K562 (cell line): ENCODE data around the gene TRAF1. TPM values are rescaled to one million over a fixed set of nuclear protein-coding genes. Genes with fewer than 3 reads are reported as not detected.
A peak's percentile ranks its signal among the peaks of the same experiment; 100 is the strongest.

ENCODE experiments used
- CBFB ChIP-seq: sonication (generic); formaldehyde crosslinking; IDR thresholded peaks from 2 replicates; pipeline ENCODE4 v1.4.0; 2020; ENCODE audit warnings: mild to moderate bottlenecking, missing genetic modification reagents
- CBX2 ChIP-seq: fragments of 200-600 bp; sonication (generic); IDR thresholded peaks from one replicate; pipeline ENCODE4 v1.6.1; 2012; ENCODE audit warnings: mild to moderate bottlenecking, low read length, inconsistent platforms; ENCODE audit not compliant: insufficient read depth, poor library complexity, severe bottlenecking
- NFE2L1 ChIP-seq: fragments of 450-650 bp; IDR thresholded peaks from 2 replicates; pipeline ENCODE4 v1.6.1; 2016; ENCODE audit warnings: missing genetic modification characterization, low read depth, mild to moderate bottlenecking, missing compliant biosample characterization, moderate library complexity, borderline replicate concordance
- POLR2H ChIP-seq: IDR thresholded peaks from 2 replicates; pipeline ENCODE4 v1.6.1; 2016; ENCODE audit warnings: missing genetic modification characterization, low read depth, mild to moderate bottlenecking, control low read depth, missing compliant biosample characterization, moderate library complexity
- RFX5 ChIP-seq: IDR thresholded peaks from 2 replicates; pipeline ENCODE4 v1.6.1; 2011; ENCODE audit warnings: low read depth, mild to moderate bottlenecking, improper control_type of control experiment, low read length
- SMAD2 ChIP-seq: fragments of 150-350 bp; IDR thresholded peaks from 2 replicates; pipeline ENCODE4 v1.6.1; 2014; ENCODE audit warnings: low read depth, mild to moderate bottlenecking, low read length
- TRIM28 ChIP-seq: fragments of 450-650 bp; IDR thresholded peaks from 2 replicates; pipeline ENCODE4 v1.6.1; 2017
- U2AF2 ChIP-seq: fragments of 200-400 bp; formaldehyde crosslinking; optimal IDR thresholded peaks from 2 replicates; pipeline ENCODE3; 2017; ENCODE audit warnings: low read depth, mild to moderate bottlenecking, low read length
- ZNF699 ChIP-seq: fragments of 250-450 bp; sonication (Bioruptor Pico); IDR thresholded peaks from 2 replicates; pipeline ENCODE4 v1.8.0; 2021; ENCODE audit warnings: mild to moderate bottlenecking, moderate library complexity; ENCODE audit not compliant: insufficient replicate concordance
- ZNF766 ChIP-seq: fragments of 200-800 bp; sonication (Bioruptor generic); conservative IDR thresholded peaks from 2 replicates; pipeline ENCODE4 v1.6.1; 2016; ENCODE audit warnings: missing genetic modification characterization, missing compliant biosample characterization
- polyA plus RNA-seq, 8 experiments: library from polyadenylated mRNA; depleted of rRNA in 4 of 8; stranded (reverse) in 5 of 8; unstranded in 3 of 8; fragments of >200 nt; fragmentation: Nextera tagmentation in 2 of 8; fragmentation: Illumina TruSeq in 1 of 8; extraction: Ambion mirVana in 2 of 8; extraction: Trizol in 1 of 8; gene quantifications; 2 replicates each; pipeline versions ENCODE4 v1.2.1 to v1.2.3, GENCODE V29; 2011 to 2014; ENCODE audit warnings: inconsistent platforms in 1 of 8, missing spikeins in 1 of 8
- total RNA-seq, 7 experiments: library from RNA; depleted of rRNA in 6 of 7; stranded (reverse); fragments of >200 nt in 6 of 7; fragmentation: Illumina TruSeq in 2 of 7; extraction: Trizol in 2 of 7; gene quantifications; 2 replicates each; pipeline versions ENCODE4 v1.2.1 to v1.2.3, GENCODE V29; 2011 to 2021; ENCODE audit warnings: low replicate concordance in 1 of 7
- TF ChIP-seq, protein P1 (sequence below): fragments of 250-450 bp; sonication (Bioruptor Pico); IDR thresholded peaks from 2 replicates; pipeline ENCODE4 v1.8.0; 2021; ENCODE audit warnings: moderate library complexity, mild to moderate bottlenecking, inconsistent platforms
- TF ChIP-seq, protein P2 (sequence below): fragments of 450-650 bp; IDR thresholded peaks from 2 replicates; pipeline ENCODE4 v1.6.1; 2016; ENCODE audit warnings: low read depth, mild to moderate bottlenecking, moderate library complexity
- TF ChIP-seq, protein P3 (sequence below): fragments of 450-650 bp; formaldehyde crosslinking; IDR thresholded peaks from 2 replicates; pipeline ENCODE4 v1.4.0; 2020; ENCODE audit warnings: mild to moderate bottlenecking, moderate library complexity
- TF ChIP-seq, protein P4 (sequence below): fragments of 250-450 bp; sonication (Bioruptor Pico); IDR thresholded peaks from 2 replicates; pipeline ENCODE4 v1.5.0; 2021
- TF ChIP-seq, protein P5 (sequence below): fragments of 250-450 bp; sonication (Bioruptor Pico); IDR thresholded peaks from 2 replicates; pipeline ENCODE4 v1.6.1; 2021; ENCODE audit warnings: mild to moderate bottlenecking
- TF ChIP-seq, protein P6 (sequence below): fragments of 450-650 bp; IDR thresholded peaks from one replicate; pipeline ENCODE4 v1.6.1; 2018; ENCODE audit warnings: mild to moderate bottlenecking, moderate library complexity; ENCODE audit not compliant: partially characterized antibody

TRAF1 gene
- total and polyA plus RNA-seq, 9 of the 15 experiments (the other 6 are each of a cell fraction or from before 2014, with no cell fraction given), result 0.01 to 1.1 (median 0.04) TPM; not detected in 2

DNA sequence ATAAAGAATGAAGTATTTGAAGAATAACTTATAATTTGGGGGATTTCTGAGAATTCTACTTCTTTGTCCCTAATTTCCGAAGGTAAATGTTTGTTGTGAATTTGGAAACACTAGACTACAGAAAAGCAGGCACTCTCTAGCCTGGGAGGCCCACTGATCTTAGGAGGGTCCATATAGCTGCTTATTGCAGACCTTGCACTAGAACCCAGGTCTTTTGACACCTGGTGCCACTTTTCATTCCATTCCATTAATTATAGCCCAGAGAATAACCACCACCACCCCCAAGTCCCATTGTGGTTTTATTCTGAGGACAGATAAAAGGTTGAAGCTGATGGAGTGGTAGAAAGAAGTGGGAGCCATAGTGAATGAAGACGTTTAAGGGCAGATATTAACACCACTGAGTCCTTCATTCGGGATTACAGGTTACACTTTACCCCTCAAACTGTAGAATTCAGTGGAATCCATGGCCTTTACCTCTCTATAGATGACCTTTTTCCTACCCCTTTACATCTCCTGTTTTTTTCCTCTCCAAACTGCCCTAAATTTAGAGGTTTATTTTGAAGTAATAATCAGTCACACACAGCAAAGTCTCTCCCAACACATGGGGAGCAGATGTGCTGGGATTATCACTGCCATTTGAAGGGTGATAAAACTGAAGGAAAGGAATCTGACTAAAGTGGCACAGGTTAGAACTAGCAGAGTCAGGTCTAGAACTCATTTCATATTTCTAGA is 71.8 kb downstream of the TRAF1 start (continued):
- TF ChIP-seq POLR2H (tag) (0 out of 2 replicates have a peak, but pooled peaks have one; percentile 2), ZNF699 (no peak), SMAD2 (no peak), TRIM28 (no peak), CBX2 (no peak), CBFB (CRISPR knock-in tag) (no peak), ZNF766 (CRISPR knock-in tag) (peak; percentile 85), U2AF2 (no peak), NFE2L1 (no peak), RFX5 (no peak)
- TF ChIP-seq, protein P1, sequence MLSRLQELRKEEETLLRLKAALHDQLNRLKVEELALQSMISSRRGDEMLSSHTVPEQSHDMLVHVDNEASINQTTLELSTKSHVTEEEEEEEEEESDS (CRISPR knock-in tag), result no peak
- TF ChIP-seq, protein P2, sequence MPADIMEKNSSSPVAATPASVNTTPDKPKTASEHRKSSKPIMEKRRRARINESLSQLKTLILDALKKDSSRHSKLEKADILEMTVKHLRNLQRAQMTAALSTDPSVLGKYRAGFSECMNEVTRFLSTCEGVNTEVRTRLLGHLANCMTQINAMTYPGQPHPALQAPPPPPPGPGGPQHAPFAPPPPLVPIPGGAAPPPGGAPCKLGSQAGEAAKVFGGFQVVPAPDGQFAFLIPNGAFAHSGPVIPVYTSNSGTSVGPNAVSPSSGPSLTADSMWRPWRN, result no peak
- TF ChIP-seq, protein P3, sequence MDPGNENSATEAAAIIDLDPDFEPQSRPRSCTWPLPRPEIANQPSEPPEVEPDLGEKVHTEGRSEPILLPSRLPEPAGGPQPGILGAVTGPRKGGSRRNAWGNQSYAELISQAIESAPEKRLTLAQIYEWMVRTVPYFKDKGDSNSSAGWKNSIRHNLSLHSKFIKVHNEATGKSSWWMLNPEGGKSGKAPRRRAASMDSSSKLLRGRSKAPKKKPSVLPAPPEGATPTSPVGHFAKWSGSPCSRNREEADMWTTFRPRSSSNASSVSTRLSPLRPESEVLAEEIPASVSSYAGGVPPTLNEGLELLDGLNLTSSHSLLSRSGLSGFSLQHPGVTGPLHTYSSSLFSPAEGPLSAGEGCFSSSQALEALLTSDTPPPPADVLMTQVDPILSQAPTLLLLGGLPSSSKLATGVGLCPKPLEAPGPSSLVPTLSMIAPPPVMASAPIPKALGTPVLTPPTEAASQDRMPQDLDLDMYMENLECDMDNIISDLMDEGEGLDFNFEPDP (CRISPR knock-in tag), result 0 out of 2 replicates have a peak, but pooled peaks have one; percentile 55
- TF ChIP-seq, protein P4, sequence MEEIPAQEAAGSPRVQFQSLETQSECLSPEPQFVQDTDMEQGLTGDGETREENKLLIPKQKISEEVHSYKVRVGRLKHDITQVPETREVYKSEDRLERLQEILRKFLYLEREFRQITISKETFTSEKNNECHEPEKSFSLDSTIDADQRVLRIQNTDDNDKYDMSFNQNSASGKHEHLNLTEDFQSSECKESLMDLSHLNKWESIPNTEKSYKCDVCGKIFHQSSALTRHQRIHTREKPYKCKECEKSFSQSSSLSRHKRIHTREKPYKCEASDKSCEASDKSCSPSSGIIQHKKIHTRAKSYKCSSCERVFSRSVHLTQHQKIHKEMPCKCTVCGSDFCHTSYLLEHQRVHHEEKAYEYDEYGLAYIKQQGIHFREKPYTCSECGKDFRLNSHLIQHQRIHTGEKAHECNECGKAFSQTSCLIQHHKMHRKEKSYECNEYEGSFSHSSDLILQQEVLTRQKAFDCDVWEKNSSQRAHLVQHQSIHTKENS (CRISPR knock-in tag), result no peak
- TF ChIP-seq, protein P5, sequence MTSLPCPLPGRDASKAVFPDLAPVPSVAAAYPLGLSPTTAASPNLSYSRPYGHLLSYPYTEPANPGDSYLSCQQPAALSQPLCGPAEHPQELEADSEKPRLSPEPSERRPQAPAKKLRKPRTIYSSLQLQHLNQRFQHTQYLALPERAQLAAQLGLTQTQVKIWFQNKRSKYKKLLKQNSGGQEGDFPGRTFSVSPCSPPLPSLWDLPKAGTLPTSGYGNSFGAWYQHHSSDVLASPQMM (CRISPR knock-in tag), result no peak
- TF ChIP-seq, protein P6, sequence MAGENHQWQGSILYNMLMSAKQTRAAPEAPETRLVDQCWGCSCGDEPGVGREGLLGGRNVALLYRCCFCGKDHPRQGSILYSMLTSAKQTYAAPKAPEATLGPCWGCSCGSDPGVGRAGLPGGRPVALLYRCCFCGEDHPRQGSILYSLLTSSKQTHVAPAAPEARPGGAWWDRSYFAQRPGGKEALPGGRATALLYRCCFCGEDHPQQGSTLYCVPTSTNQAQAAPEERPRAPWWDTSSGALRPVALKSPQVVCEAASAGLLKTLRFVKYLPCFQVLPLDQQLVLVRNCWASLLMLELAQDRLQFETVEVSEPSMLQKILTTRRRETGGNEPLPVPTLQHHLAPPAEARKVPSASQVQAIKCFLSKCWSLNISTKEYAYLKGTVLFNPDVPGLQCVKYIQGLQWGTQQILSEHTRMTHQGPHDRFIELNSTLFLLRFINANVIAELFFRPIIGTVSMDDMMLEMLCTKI, result no peak
